T-helper 9 cell (primary cell): Measurements from ENCODE around the gene SH3RF3.

Experiments used
- DNase-seq: peaks from one replicate; pipeline ENCODE4 v3.0.0-alpha.2; 2020

SH3RF3 gene

GRCh38 chr2:109513749-109514588 is 385.0 kb downstream of the SH3RF3 start:
- DNase-seq: no peak

- no peak for DNase-seq
These were observed 385.9 kb downstream of the SH3RF3 start for GRCh38 chr2:109514857-109515256.

GRCh38 chr2:109516445-109517117 is 387.6 kb downstream of the SH3RF3 start:
- DNase-seq: no peak

GRCh38 chr2:109517118-109517889 is 388.3 kb downstream of the SH3RF3 start:
- no peak for DNase-seq

- DNase-seq: no peak
These were observed 390.5 kb downstream of the SH3RF3 start for GRCh38 chr2:109519513-109519912.

GRCh38 chr2:109521233-109522062 is 392.4 kb downstream of the SH3RF3 start:
- no peak for DNase-seq

GRCh38 chr2:109522063-109522374 is 393.0 kb downstream of the SH3RF3 start:
- DNase-seq: no peak

- no peak for DNase-seq
These were observed 394.1 kb downstream of the SH3RF3 start for GRCh38 chr2:109523121-109523520.

- no peak for DNase-seq
These were observed 394.7 kb downstream of the SH3RF3 start for GRCh38 chr2:109523536-109524361.

GRCh38 chr2:109525836-109526235 is 396.8 kb downstream of the SH3RF3 start:
- DNase-seq: no peak

GRCh38 chr2:109526442-109526970 is 397.5 kb downstream of the SH3RF3 start:
- no peak for DNase-seq

GRCh38 chr2:109527079-109527478 is 398.1 kb downstream of the SH3RF3 start:
- DNase-seq: no peak

- DNase-seq: no peak
These were observed 399.1 kb downstream of the SH3RF3 start for GRCh38 chr2:109527846-109528705.

GRCh38 chr2:109528811-109529501 is 400.0 kb downstream of the SH3RF3 start:
- no peak for DNase-seq

GRCh38 chr2:109529532-109530449 is 400.8 kb downstream of the SH3RF3 start:
- no peak for DNase-seq

GRCh38 chr2:109530712-109531111 is 401.7 kb downstream of the SH3RF3 start:
- DNase-seq: no peak

GRCh38 chr2:109531221-109531620 is 402.2 kb downstream of the SH3RF3 start:
- DNase-seq: no peak

- DNase-seq: no peak
These were observed 403.1 kb downstream of the SH3RF3 start for GRCh38 chr2:109531896-109532727.
